Activated effector memory CD4-positive, alpha-beta T cell treated with anti-CD3 and anti-CD28 coated beads, Interleukin-2, amount 50 U/mL, for 16 hours (primary cell): ENCODE data around the gene C1QTNF6.
A peak's percentile ranks its signal among the peaks of the same experiment; 100 is the strongest.

ENCODE experiments used
- DNase-seq: peaks from one replicate; pipeline ENCODE4 v3.0.0-alpha.2; 2020

Gene C1QTNF6

GRCh38 chr22:37223965-37224551 is 36.0 kb upstream of the C1QTNF6 start:
- no peak for DNase-seq

- peak; percentile 77 for DNase-seq
These were observed 34.5 kb upstream of the C1QTNF6 start for GRCh38 chr22:37222440-37222971.

GRCh38 chr22:37221424-37222333 is 33.6 kb upstream of the C1QTNF6 start:
- DNase-seq: no peak

GRCh38 chr22:37220543-37220981 is 32.5 kb upstream of the C1QTNF6 start:
- DNase-seq: no peak

GRCh38 chr22:37219533-37219932 is 31.5 kb upstream of the C1QTNF6 start:
- no peak for DNase-seq

GRCh38 chr22:37218771-37219411 is 30.8 kb upstream of the C1QTNF6 start:
- DNase-seq: peak; percentile 90

- no peak for DNase-seq
These were observed 30.3 kb upstream of the C1QTNF6 start for GRCh38 chr22:37218399-37218770.

GRCh38 chr22:37215890-37216289 is 27.8 kb upstream of the C1QTNF6 start:
- no peak for DNase-seq

GRCh38 chr22:37214731-37215030 is 26.6 kb upstream of the C1QTNF6 start:
- DNase-seq: peak; percentile 44

GRCh38 chr22:37213941-37214730 is 26.1 kb upstream of the C1QTNF6 start:
- peak; percentile 50 for DNase-seq

- peak; percentile 60 for DNase-seq
These were observed 25.3 kb upstream of the C1QTNF6 start for GRCh38 chr22:37213218-37213855.

GRCh38 chr22:37212174-37212906 is 24.3 kb upstream of the C1QTNF6 start, which contains the start of gene SSTR3:
Gene SSTR3 (minus strand): TSS chr22:37212477. CDS start chr22:37207803, 4,674 bp downstream.
- no peak for DNase-seq

GRCh38 chr22:37211866-37212173 is 23.8 kb upstream of the C1QTNF6 start:
- DNase-seq: no peak

GRCh38 chr22:37211075-37211865 is 23.2 kb upstream of the C1QTNF6 start:
- DNase-seq: no peak

GRCh38 chr22:37210041-37210803 is 22.2 kb upstream of the C1QTNF6 start:
- DNase-seq: no peak

GRCh38 chr22:37209140-37209845 is 21.2 kb upstream of the C1QTNF6 start:
- no peak for DNase-seq

- DNase-seq: no peak
These were observed 20.5 kb upstream of the C1QTNF6 start for GRCh38 chr22:37208401-37209139.

GRCh38 chr22:37207981-37208380 is 19.9 kb upstream of the C1QTNF6 start:
- peak; percentile 54 for DNase-seq
